SHP77 (cell line): ENCODE data around the gene ZSCAN2.

Experiments used
- DNase-seq, 2 experiments: peaks; one replicate each; lab custom pipeline; 2025; lab: John Stamatoyannopoulos, UW

Gene ZSCAN2

DNA sequence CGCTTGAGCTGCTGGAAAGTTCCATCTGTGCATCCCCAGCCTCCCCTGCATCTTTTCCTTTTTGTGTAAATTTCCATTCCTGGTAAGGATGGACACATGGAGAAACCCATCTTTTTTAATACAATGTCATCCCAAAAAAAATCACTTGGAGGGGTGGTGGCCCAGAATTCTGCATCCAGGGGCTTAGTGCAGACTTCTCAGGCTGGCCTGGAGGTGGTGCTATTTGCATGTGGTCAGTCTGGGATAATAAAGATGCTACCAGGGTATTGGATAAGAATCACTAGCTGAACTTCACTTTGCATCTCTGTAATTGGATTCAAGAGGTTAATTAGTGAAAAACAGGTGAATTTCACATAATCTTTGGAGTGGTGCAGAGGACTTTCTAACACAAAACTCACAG, 1.8 kb upstream of the ZSCAN2 start:
- DNase-seq, result peak; percentile 44 to 50

DNA sequence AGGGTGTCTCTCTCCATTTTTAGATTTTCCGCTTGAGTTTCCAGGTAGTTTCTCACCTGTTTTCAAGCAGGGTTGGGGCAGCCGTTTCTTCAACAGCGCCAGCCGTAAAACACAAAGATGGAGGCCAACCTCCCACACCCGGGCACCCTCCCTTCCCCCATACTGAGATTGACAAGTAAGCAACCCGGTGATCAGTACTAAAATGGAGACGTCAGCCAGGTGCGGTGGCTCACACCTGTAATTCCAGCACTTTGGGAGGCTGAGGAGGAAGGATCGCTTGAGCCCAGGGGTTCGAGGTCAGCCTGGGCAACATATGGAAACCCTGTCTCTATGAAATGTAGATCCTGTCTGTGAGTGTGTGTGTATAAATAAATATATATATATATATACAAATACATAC, 903 bp upstream of the ZSCAN2 start:
- no peak for DNase-seq

DNA sequence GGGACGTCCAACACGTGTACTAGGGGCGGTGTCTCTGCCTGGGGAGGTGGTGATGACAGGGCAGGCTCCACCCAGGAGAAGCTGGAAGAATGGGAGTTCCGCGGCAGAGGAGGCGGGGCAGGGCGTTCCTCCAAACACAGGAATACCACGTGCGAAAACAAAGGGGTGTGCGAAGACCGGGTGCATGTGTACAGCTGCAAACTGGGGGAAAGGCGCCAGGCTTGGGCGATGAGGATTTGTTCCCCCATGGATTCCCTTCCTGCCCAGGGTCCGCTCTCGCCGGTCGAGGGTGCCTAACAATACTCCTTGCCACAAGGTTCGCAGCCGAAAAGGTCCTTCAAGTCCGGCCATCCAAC, 500 bp upstream of the ZSCAN2 start:
- DNase-seq, result peak; percentile 69 to 82

DNA sequence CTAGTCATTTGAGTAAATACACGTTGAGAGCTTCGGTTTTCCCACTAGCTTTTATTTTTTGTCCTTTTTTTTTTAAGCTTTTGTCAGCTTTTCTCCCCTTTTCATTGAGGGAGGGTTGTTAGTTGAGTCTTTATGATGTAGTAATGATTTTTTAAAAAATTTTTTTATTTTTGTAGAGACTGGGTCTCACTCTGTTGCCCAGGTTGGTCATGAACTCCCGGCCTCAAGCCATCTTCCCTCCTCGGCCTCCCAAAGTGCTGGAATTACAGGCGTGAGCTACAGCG, 688 bp downstream of the ZSCAN2 start:
- no peak for DNase-seq

GRCh38 chr15:84603630-84604379, 3.0 kb downstream of the ZSCAN2 start:
- DNase-seq, result no peak

GRCh38 chr15:84604826-84605553, 4.2 kb downstream of the ZSCAN2 start:
- DNase-seq, result no peak

GRCh38 chr15:84605554-84605882, 4.7 kb downstream of the ZSCAN2 start:
- no peak for DNase-seq

GRCh38 chr15:84606653-84607120, 5.9 kb downstream of the ZSCAN2 start:
- no peak for DNase-seq

GRCh38 chr15:84608707-84609284, 8.0 kb downstream of the ZSCAN2 start:
- no peak for DNase-seq

DNA sequence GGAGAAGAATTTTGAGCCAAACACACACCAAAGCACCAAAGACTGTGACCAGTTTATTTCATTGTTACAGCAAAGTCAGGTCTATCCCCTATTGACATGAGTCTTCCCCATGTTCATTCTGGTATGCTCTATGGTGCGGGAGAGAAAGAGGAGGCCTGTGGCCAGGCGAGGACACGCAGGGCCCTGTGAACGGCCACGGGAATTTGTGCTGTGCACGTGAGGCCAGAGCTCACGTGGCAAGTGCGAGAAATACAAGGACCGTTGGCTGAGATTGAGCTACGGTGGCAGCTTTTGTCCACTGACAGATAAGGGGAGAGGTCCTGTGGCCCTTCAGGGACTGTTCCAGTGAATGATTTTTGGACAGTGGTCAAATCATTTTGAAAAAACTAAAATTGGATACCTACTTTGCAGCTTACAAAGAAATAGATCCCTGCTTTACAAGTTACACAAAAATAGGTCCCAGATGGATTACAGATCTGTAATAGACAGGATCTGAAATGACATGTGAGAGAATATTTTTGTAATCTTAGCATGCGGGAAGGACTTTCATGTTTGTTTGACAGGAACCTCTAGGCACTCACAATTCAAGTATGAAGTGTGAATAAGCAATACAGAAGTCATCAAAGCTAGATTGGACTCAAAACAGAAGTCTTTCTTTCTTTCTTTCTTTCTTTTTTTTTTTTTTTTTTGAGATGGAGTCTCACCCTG, 9.2 kb downstream of the ZSCAN2 start:
- DNase-seq, result no peak

GRCh38 chr15:84611631-84612030, 10.8 kb downstream of the ZSCAN2 start:
- no peak for DNase-seq

- DNase-seq, result no peak
Observed at GRCh38 chr15:84616235-84616634, 15.4 kb downstream of the ZSCAN2 start.

- DNase-seq, result no peak
Observed at GRCh38 chr15:84620626-84621025, 19.8 kb downstream of the ZSCAN2 start.

DNA sequence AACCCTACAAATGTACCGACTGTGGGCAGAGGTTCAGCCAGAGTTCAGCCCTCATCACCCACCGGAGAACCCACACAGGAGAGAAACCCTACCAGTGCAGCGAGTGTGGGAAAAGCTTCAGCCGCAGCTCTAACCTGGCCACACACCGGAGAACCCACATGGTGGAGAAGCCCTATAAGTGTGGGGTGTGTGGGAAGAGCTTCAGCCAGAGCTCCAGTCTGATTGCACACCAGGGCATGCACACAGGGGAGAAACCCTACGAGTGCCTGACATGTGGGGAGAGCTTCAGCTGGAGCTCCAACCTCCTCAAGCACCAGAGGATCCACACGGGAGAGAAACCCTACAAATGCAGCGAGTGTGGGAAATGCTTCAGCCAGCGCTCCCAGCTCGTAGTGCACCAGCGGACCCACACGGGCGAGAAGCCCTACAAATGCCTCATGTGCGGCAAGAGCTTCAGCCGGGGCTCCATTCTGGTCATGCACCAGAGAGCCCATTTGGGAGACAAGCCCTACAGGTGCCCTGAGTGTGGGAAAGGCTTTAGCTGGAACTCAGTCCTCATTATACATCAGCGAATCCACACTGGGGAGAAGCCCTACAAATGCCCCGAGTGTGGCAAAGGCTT, 20.7 kb downstream of the ZSCAN2 start:
- DNase-seq, result no peak

DNA sequence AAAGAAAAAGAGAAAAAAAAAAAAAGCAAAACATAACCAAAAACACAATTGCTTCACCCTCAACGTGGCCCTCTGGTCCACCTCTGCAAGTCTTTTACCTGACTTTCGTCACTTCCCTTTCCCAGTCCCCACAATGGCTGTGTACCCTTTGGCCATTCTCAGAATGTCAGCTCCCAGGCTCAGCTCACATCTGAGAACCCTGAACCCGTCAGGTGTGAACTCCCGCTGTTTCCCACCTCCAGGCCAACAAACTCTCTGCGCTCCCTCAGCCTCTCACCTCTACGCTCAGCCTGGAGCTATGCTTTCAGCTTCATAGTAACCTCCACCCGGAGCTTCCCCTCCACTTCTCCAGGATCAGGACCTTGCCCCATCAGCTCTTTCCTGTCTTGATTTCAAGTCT, 23.6 kb downstream of the ZSCAN2 start:
- no peak for DNase-seq

DNA sequence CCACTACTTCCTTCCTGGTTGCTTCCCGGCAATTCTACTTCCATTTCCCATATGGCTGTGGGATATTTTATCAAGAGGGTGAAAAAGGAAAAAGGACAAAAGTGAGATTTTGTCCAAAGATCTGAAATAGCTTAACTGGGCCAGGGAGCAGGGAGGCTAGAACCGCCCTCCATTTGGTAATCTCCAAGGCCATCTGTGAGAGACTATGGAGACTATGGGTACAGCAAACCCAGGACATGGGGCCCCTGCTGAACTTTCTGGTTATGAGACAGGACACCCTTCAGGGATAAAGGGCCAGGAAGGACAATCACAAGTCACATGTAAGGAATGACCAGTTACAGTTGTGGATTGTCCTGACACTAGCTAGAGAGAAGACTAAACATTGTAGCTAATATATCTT, 24.3 kb downstream of the ZSCAN2 start:
- DNase-seq, result no peak

GRCh38 chr15:84629033-84629432, 28.2 kb downstream of the ZSCAN2 start:
- DNase-seq, result no peak

- DNase-seq, result peak in 1 of 2 experiments; percentile 33
Observed at GRCh38 chr15:84631706-84632272, 31.0 kb downstream of the ZSCAN2 start.

GRCh38 chr15:84633311-84634227, 32.8 kb downstream of the ZSCAN2 start:
- DNase-seq, result peak in 1 of 2 experiments; percentile 23

- DNase-seq, result no peak
Observed at GRCh38 chr15:84634228-84634837, 33.5 kb downstream of the ZSCAN2 start.

DNA sequence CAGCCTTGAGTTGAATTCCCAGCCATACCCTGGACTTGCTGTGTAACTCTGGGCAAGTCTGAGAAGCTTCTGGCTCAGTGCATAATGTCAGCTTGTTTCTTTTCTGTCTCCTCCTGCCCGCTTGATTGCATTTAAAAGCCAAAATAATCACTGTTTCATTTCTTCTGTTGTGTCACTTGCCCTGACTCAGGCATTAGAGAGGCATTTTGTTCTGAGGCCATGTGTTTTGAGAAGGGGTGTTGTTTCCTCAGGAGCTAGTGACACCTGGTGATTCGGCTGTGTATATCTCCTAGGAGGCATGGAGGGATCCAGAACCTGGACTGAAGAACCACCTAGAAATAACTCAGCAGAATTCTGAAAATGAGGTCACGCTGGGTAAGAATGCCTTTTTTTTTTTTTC, 37.3 kb downstream of the ZSCAN2 start:
- peak in 1 of 2 experiments; percentile 9 for DNase-seq
